ENCODE results near the gene CSAG1. TPM values are rescaled to one million over a fixed set of nuclear protein-coding genes. Genes with fewer than 3 reads are reported as not detected.
A peak's percentile ranks its signal among the peaks of the same experiment; 100 is the strongest.
"Not testable (repeated sequence)": the region's sequence is repeated elsewhere in the genome, so short reads cannot be mapped to it uniquely, and the experiment has no call there.

Gene CSAG1, protein sequence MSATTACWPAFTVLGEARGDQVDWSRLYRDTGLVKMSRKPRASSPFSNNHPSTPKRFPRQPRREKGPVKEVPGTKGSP
- total RNA-seq, result not detected
- under 1 TPM in 1 of 3 donors, not detected in 2; 0.21 TPM for polyA plus RNA-seq
- long read RNA-seq, donor 1, result 0 reads
- long read RNA-seq, donor 2, result 0 reads

DNA sequence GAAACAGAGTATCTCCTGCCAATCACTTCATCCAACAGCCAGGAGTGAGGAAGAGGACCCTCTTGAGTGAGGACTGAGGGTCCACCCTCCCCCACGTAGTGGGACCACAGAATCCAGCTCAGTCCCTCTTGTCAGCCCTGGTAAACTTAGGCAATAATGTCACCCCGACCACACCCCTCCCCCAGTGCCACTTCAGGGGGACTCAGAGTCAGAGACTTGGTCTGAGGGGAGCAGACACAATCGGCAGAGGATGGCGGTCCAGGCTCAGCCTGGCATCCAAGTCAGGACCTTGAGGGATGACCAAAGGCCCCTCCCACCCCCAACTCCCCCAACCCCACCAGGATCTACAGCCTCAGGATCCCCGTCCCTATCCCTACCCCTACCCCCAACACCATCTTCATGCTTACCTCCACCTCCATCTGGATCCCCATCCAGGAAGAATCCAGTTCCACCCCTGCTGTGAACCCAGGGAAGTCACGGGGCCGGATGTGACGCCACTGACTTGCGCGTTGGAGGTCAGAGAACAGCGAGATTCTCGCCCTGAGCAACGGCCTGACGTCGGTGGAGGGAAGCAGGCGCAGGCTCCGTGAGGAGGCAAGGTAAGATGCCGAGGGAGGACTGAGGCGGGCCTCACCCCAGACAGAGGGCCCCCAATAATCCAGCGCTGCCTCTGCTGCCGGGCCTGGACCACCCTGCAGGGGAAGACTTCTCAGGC lies at the start of gene CSAG1, which contains the start of gene MAGEA12:
CSAG1 (minus strand) TSS at position 461 of the 715 bp plus-strand sequence. CDS start 1,261 bp downstream, outside the sequence.
MAGEA12 (plus strand) TSS at position 497 of the 715 bp plus-strand sequence. CDS start 2,405 bp downstream, outside the sequence.
- no peak for TF ChIP-seq POLR2AphosphoS5 (IDR thresholded peaks at IDR 0.05)
- TF ChIP-seq, protein P1, sequence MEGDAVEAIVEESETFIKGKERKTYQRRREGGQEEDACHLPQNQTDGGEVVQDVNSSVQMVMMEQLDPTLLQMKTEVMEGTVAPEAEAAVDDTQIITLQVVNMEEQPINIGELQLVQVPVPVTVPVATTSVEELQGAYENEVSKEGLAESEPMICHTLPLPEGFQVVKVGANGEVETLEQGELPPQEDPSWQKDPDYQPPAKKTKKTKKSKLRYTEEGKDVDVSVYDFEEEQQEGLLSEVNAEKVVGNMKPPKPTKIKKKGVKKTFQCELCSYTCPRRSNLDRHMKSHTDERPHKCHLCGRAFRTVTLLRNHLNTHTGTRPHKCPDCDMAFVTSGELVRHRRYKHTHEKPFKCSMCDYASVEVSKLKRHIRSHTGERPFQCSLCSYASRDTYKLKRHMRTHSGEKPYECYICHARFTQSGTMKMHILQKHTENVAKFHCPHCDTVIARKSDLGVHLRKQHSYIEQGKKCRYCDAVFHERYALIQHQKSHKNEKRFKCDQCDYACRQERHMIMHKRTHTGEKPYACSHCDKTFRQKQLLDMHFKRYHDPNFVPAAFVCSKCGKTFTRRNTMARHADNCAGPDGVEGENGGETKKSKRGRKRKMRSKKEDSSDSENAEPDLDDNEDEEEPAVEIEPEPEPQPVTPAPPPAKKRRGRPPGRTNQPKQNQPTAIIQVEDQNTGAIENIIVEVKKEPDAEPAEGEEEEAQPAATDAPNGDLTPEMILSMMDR (IDR thresholded peaks at IDR 0.05 in 8 of 11, conservative IDR thresholded peaks at IDR 0.05 in 3 of 11), result no peak
- TF ChIP-seq POLR2A (IDR thresholded peaks at IDR 0.05), result no peak
- intact Hi-C loops (cut with DNase I; ENCODE audit: low total_unique reads), result no loop called here
- Histone ChIP-seq H3K4me3 (no peak within 1 kb of the TSS), H3K4me1 (no peaks in the 10 kb centered on the region), H3K27me3 (replicated peaks in 1 of 7) (no peaks in the 10 kb centered on the region), H3K27ac (no peak within 1 kb of the TSS), H3K9me3 (no peaks in the 10 kb centered on the region), H3K36me3 (no peaks in the 10 kb centered on the region)
- DNase-seq, result peak; percentile 62
- WGBS, 5 donors, result 85 to 96% (median 90%) methylated on average over 5 to 19 of the region's 21 CpGs

DNA sequence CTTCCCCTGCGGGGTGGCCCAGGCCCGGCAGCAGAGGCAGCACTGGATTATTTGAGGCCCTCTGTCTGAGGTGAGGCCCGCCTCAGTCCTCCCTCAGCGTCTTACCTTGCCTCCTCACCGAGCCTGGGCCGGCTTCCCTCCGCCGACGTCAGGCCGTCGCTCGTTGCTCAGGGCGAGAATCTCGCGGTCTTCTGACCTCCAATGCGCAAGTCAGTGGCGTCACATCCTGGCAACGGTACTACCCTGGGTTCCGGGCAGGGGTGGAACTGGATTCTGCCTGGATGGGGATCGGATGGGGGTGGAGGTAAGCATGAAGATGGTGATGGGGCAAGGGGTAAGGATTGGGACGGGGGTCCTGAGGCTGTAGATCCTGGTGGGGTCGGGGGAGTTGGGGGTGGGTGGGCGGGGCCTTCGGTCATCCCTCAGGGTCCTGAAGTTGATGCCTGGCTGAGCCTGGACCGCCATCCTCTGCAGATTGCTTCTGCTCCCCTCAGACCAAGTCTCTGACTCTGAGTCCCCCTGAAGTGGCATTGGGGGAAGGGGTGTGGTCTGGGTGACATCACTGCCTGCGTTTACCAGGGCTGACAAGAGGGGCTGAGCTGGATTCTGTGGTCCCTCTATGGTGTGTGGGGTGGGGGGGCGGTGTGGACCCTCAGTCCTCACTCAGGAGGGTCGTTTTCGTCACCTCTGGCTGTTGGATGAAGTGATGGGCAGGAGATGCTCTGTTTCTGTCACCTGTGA lies 36.2 kb upstream of the CSAG1 start, which contains the start of gene MAGEA6:
MAGEA6 (minus strand) TSS at position 141 of the 741 bp plus-strand sequence. CDS start 2,039 bp downstream, outside the sequence.
- H3K9me3 ChIP-seq; DNase-seq; H3K27me3 ChIP-seq (replicated peaks in 1 of 7); H3K36me3 ChIP-seq; H3K4me3 ChIP-seq; intact Hi-C loops (cut with DNase I; ENCODE audit: low total_unique reads); H3K27ac ChIP-seq; H3K4me1 ChIP-seq: not testable (repeated sequence)
- WGBS, 5 donors, result 82% methylated on average over 3 of the region's 29 CpGs; no CpG with 5 or more reads in 4 of the 5 donors

DNA sequence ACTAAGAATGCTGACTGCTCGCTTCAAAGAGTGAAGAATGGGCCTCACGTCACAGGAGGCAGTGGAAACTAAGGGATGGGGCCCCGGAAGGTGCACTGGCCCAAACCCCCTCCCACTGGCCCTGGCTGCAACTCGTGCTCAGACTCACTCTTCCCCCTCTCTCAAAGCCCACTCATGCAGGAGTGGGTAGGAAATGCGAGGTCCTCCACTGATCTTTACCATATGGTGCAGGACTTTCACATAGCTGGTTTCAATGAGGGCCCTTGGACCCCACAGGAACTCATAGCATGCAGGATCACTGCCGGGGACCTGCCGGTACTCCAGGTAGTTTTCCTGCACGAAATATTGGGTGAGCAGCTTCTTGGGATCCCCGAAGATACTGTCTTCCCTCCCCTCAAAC lies 33.0 kb upstream of the CSAG1 start:
- intact Hi-C loops (cut with DNase I; ENCODE audit: low total_unique reads); H3K27ac ChIP-seq; H3K4me1 ChIP-seq; H3K27me3 ChIP-seq (replicated peaks in 1 of 7); H3K9me3 ChIP-seq; H3K36me3 ChIP-seq; H3K4me3 ChIP-seq; DNase-seq: not testable (repeated sequence)
- 69 to 90% (median 74%) methylated on average over 3 to 9 of the region's 9 CpGs for WGBS, 5 donors

DNA sequence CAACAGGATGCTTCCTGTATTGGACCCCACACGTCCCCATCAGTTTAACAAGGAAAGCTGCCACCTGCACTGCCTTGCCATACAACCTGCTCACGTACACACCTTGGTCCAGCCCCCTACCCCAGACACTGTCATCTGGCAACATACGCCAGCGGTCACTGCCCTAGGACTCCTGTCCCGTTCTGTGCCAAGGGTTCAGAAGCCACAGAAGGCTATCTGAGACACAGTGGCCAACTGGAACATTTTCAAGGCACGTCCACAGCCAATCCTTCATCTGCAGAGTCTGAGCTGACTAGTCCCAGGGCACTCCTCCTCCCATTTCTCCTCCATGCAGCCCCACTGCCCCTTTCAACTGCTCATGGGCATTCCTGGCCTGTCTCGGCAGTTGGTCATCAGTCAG lies 28.1 kb upstream of the CSAG1 start:
- DNase-seq; H3K9me3 ChIP-seq; H3K4me1 ChIP-seq; H3K36me3 ChIP-seq; H3K27me3 ChIP-seq (replicated peaks in 1 of 7); H3K4me3 ChIP-seq; H3K27ac ChIP-seq; intact Hi-C loops (cut with DNase I; ENCODE audit: low total_unique reads): not testable (repeated sequence)
- WGBS, 5 donors, result 63 to 93% (median 90%) methylated on average over 2 to 4 of the region's 7 CpGs; no CpG with 5 or more reads in 2 of the 5 donors

DNA sequence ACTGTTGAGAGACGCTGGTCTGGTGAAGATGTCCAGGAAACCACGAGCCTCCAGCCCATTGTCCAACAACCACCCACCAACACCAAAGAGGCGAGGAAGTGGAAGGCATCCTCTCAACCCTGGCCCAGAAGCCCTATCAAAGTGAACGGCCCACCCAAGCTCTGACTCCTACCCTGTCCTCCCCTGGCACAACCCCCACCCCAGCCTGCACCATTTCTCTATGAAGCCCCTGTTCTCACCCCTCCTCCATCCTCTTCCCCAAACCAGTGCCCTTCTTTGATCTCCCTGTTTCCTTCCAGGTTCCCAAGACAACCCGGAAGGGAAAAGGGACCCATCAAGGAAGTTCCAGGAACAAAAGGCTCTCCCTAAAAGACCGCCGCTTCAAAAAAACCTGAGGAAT lies 26.0 kb upstream of the CSAG1 start:
- H3K27me3 ChIP-seq (replicated peaks in 1 of 7); intact Hi-C loops (cut with DNase I; ENCODE audit: low total_unique reads); H3K27ac ChIP-seq; H3K4me1 ChIP-seq; DNase-seq; H3K9me3 ChIP-seq; H3K4me3 ChIP-seq; H3K36me3 ChIP-seq: not testable (repeated sequence)
- 70 to 90% (median 80%) methylated on average over 3 to 5 of the region's 7 CpGs; no CpG with 5 or more reads in 1 of the 5 donors for WGBS, 5 donors

DNA sequence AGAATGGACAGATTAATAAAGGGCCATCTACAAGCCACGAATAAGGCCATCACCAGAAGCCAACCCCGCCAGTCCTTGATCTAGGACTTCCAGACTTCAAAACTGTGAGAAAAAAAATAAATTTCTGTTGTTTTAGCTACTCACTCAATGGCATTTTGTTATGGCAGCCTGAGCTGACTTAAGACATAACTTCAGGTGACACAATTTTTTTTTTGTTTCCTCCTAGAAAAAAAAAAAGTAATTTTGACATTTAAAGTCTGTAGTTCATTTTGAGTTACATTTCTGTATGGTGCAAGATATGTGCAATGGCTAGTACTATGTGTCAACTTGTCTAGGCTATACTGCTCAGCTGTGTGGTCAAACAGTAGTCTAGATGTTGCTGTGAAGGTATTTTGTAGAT lies 25.4 kb upstream of the CSAG1 start, which contains the start of gene CSAG3:
CSAG3 (plus strand) TSS at position 301 of the 400 bp plus-strand sequence.
- H3K36me3 ChIP-seq; H3K4me3 ChIP-seq; H3K27ac ChIP-seq; intact Hi-C loops (cut with DNase I; ENCODE audit: low total_unique reads); H3K4me1 ChIP-seq; H3K9me3 ChIP-seq; H3K27me3 ChIP-seq (replicated peaks in 1 of 7); DNase-seq: not testable (repeated sequence)
- no CpG with 5 or more reads among the region's 2 CpGs for WGBS, 5 donors

DNA sequence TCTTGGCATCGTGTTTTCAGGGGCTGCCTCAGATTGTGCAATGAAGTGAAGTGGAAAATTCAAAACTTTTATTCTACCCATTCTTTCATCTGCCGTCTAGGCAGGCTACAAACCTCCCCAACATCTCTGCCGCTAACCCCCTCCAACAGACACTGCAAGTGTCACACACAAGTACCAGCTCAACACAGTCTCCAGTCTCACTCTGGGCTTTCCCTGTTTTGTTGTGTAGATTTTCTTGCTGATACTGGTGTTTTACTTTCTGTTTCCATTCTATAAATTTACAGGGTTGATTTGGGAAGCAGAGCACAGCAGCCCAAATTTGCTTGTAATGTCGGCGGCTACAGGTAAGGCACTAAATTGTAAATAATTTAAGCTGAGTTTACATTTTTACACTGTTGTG lies 21.4 kb upstream of the CSAG1 start:
- H3K4me3 ChIP-seq, H3K9me3 ChIP-seq, DNase-seq: not testable (repeated sequence)

DNA sequence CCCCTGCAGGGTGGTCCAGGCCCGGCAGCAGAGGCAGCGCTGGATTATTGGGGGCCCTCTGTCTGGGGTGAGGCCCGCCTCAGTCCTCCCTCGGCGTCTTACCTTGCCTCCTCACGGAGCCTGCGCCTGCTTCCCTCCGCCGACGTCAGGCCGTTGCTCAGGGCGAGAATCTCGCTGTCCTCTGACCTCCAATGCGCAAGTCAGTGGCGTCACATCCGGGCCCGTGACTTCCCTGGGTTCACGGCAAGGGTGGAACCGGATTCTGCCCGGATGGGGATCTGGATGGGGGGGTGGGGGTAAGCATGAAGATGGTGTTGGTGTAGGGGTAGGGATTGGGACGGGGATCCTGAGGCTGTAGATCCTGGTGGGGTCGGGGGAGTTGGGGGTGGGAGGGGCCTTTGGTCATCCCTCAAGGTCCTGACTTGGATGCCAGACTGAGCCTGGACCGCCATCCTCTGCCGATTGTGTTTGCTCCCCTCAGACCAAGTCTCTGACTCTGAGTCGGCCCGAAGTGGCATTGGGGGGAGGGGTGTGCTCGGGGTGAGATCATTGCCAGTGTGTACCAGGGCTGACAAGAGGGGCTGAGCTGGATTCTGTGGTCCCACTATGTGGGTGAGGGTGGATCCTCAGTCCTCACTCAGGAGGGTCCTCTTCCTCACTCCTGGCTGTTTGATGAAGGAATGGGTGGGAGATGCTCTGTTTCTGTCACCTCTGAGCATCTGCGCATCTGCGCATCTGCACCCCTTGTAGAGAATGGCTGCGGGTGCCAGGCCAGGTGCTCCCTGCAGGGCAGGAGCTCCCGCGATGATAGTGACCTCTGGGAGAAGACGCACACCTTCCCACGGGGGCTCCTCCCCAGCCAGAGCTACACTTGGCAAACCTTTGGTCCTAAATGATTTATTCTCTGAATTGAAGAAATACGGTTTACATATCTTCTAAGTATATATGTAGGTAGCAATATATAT lies 20.4 kb upstream of the CSAG1 start, which contains the start of gene MAGEA2:
MAGEA2 (minus strand) TSS at position 157 of the 965 bp plus-strand sequence. CDS start 2,479 bp downstream, outside the sequence.
- H3K4me1 ChIP-seq; H3K27ac ChIP-seq; DNase-seq; H3K36me3 ChIP-seq; intact Hi-C loops (cut with DNase I; ENCODE audit: low total_unique reads); H3K9me3 ChIP-seq; H3K27me3 ChIP-seq (replicated peaks in 1 of 7); H3K4me3 ChIP-seq: not testable (repeated sequence)
- WGBS, 5 donors, result no CpG with 5 or more reads among the region's 35 CpGs

More for the DNA sequence above, 21.4 kb upstream of the CSAG1 start:
- intact Hi-C loops (cut with DNase I; ENCODE audit: low total_unique reads); H3K27ac ChIP-seq; H3K27me3 ChIP-seq (replicated peaks in 1 of 7); H3K4me1 ChIP-seq; H3K36me3 ChIP-seq: not testable (repeated sequence)
- no CpG with 5 or more reads among the region's 5 CpGs for WGBS, 5 donors
